ENCODE results near the gene NUDCD3.

DNA sequence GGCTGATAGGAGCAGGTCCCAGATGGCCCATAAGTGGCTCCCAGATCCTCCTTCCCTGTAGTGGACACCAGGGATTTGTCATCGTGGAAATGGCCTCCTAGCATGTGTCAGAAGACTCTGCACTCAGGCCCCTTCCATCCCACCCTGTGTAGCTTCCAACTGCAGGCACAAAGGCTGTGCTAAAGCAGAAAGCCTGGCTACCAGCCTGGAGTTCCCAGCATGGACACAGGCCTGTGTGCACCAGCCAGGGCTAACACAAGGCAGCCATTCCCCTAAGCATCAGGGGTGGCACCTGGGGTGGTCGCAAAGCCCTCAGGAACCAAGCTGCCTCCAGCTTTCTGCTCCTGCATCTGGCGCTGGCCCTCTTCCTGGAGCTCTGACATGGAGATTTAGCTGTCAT lies 160.6 kb downstream of the NUDCD3 start:
- TF ChIP-seq, protein P1, sequence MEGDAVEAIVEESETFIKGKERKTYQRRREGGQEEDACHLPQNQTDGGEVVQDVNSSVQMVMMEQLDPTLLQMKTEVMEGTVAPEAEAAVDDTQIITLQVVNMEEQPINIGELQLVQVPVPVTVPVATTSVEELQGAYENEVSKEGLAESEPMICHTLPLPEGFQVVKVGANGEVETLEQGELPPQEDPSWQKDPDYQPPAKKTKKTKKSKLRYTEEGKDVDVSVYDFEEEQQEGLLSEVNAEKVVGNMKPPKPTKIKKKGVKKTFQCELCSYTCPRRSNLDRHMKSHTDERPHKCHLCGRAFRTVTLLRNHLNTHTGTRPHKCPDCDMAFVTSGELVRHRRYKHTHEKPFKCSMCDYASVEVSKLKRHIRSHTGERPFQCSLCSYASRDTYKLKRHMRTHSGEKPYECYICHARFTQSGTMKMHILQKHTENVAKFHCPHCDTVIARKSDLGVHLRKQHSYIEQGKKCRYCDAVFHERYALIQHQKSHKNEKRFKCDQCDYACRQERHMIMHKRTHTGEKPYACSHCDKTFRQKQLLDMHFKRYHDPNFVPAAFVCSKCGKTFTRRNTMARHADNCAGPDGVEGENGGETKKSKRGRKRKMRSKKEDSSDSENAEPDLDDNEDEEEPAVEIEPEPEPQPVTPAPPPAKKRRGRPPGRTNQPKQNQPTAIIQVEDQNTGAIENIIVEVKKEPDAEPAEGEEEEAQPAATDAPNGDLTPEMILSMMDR (IDR thresholded peaks at IDR 0.05), result no peak
- TF ChIP-seq POLR2AphosphoS5 (IDR thresholded peaks at IDR 0.05; ENCODE audit: low read depth, low read length), result no peak
